ENCODE results near the gene NCKAP5L. TPM values are rescaled to one million over a fixed set of nuclear protein-coding genes. Genes with fewer than 3 reads are reported as not detected.

The NCKAP5L gene
- total and polyA plus RNA-seq, 2 of the 8 experiments (the other 6 are each of a cell fraction or from before 2014, with no cell fraction given), result 9.4 to 27.9 TPM

DNA sequence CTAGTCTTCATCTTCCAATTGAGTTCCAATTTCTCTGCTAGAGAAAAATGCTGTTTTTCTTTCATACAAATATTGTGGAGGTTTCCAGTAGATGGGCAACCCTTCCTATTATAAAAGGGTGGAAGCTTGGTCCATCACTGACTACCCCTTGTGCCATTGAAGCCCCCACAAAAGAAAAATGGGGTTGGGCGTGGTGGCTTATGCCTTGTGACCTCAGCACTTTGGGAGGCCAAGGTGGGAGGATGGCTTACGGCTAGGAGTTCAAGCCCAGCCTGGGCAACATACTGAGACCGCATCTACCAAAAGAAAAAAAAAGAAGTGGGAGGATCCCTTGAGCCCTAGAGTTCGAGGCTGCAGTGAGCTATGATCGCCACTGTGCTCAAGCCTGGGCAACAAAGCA, 22.8 kb downstream of the NCKAP5L start:
- H3K4me3 ChIP-seq (ENCODE audit: extremely low read depth in 1 of 4, insufficient read depth in 2 of 4, low read depth in 3 of 4, low read length in 4 of 4), result no peak overlapping the region
- no peak overlapping the region for H2BK5ac ChIP-seq (ENCODE audit: low read depth, low read length)
- H3K4me1 ChIP-seq (replicated peaks in 1 of 4; ENCODE audit: control insufficient read depth in 3 of 4, insufficient read depth in 4 of 4, low read length in 3 of 4), result peaks cover 12 to 22% (median 18%) of the 10 kb centered on the region in 4 experiments
- no peak overlapping the region for H3K4ac ChIP-seq (replicated peaks; ENCODE audit: insufficient read length, low read depth, low read length)
- H3K79me2 ChIP-seq (ENCODE audit: control insufficient read depth in 1 of 2, insufficient read depth in 2 of 2, low read length in 2 of 2), result peaks cover 0 to 15% of the 10 kb centered on the region in 2 experiments; a peak in 1 of 4 replicates
- no peak overlapping the region for H2AK5ac ChIP-seq (ENCODE audit: low read depth, low read length)
- peaks cover 0 to 34% (median 8%) of the 10 kb centered on the region in 4 experiments; a peak in 6 of 8 replicates for H3K36me3 ChIP-seq (ENCODE audit: control insufficient read depth in 2 of 4, insufficient read depth in 4 of 4, low read length in 3 of 4)
- H3K14ac ChIP-seq (ENCODE audit: insufficient read length), result no peak overlapping the region
- CTCF ChIA-PET (ENCODE audit: partially characterized antibody), result interaction anchor here (0.7 to 3.5 kb wide), 7 partner anchors 10 to 41 kb away, joined by 3 to 27 read pairs (median 4); no protein-coding TSS in a partner anchor
- no peak overlapping the region for H2BK120ac ChIP-seq (replicated peaks; ENCODE audit: low read depth, low read length)
- H3K9ac ChIP-seq (replicated peaks in 1 of 4; ENCODE audit: extremely low read depth in 1 of 4, low read depth in 3 of 4, low read length in 3 of 4), result no peak overlapping the region
- no peak overlapping the region for H3K23ac ChIP-seq (ENCODE audit: insufficient read length)
- H2AFZ ChIP-seq (ENCODE audit: low read length), result no peak overlapping the region
- H2BK20ac ChIP-seq (ENCODE audit: low read length), result no peak overlapping the region
- no peaks in the 10 kb centered on the region for H3K9me3 ChIP-seq (ENCODE audit: insufficient read depth in 2 of 2, low read depth in 1 of 2, low read length in 1 of 2)
- H2BK12ac ChIP-seq (ENCODE audit: low read depth, low read length), result no peak overlapping the region
- no peaks in the 10 kb centered on the region; the same call in 1 of the 2 replicates for H3K23me2 ChIP-seq (ENCODE audit: low read depth, low read length)
- H4K8ac ChIP-seq (ENCODE audit: extremely low read depth, insufficient read depth, low read length), result no peak overlapping the region
- no peak for DNase-seq (ENCODE audit: low read depth in 1 of 2, low spot score in 2 of 2)
- H4K20me1 ChIP-seq (replicated peaks in 1 of 2; ENCODE audit: control insufficient read depth in 1 of 2, insufficient read depth in 2 of 2, low read length in 2 of 2), result peaks cover 4 to 10% of the 10 kb centered on the region in 2 experiments
- H2BK15ac ChIP-seq (ENCODE audit: low read length), result no peak overlapping the region
- H4K91ac ChIP-seq (replicated peaks; ENCODE audit: insufficient read length, low read length), result no peak overlapping the region
- peaks cover 5% of the 10 kb centered on the region; the same call in 1 of the 2 replicates for H3K79me1 ChIP-seq (ENCODE audit: low read depth, low read length)
- H3K18ac ChIP-seq (ENCODE audit: extremely low read depth, low read length), result no peak overlapping the region
- H3K27me3 ChIP-seq (replicated peaks in 1 of 4; ENCODE audit: control insufficient read depth in 3 of 4, extremely low read depth in 1 of 4, insufficient read depth in 3 of 4, low read length in 3 of 4), result no peaks in the 10 kb centered on the region
- POLR2A ChIA-PET (ENCODE audit: partially characterized antibody), result interaction anchor here (0.9 to 1.6 kb wide), 5 partner anchors 9 to 64 kb away, joined by 3 to 7 read pairs (median 4); partner anchors contain the start of gene TMBIM6
- no peak overlapping the region for H3K27ac ChIP-seq (ENCODE audit: low read depth, low read length)
- no peak overlapping the region for H4K5ac ChIP-seq (ENCODE audit: insufficient read length, low read depth, low read length)
- FAIRE-seq, result no peak
- no peak overlapping the region for H3K56ac ChIP-seq (replicated peaks; ENCODE audit: insufficient read length, low read depth, low read length)
- 90% methylated on average over 5 of the region's 5 CpGs; no CpG with 5 or more reads in 1 of the 2 experiments for WGBS, 2 experiments (ENCODE audit: extremely low coverage in 1 of 2, insufficient coverage in 1 of 2, insufficient read length in 1 of 2, insufficient replicate concordance in 2 of 2, low coverage in 1 of 2, low lambda C conversion rate in 2 of 2, missing lambda C conversion rate in 1 of 2)
- H3K4me2 ChIP-seq (ENCODE audit: insufficient read depth in 1 of 2, low read depth in 2 of 2, low read length in 2 of 2), result no peak overlapping the region
- TF ChIP-seq POLR2AphosphoS5 (IDR thresholded peaks at IDR 0.05; ENCODE audit: low read depth, low read length), result no peak
- no peak for TF ChIP-seq NANOG (IDR thresholded peaks at IDR 0.05; ENCODE audit: insufficient read depth, low read depth, low read length, poor library complexity, severe bottlenecking)
- TF ChIP-seq TBP (IDR thresholded peaks at IDR 0.05; ENCODE audit: low read depth, low read length), result no peak
- TF ChIP-seq POLR2A (IDR thresholded peaks at IDR 0.05; ENCODE audit: control extremely low read depth in 1 of 2, low read depth in 2 of 2, low read length in 2 of 2), result no peak
- TF ChIP-seq SP4 (IDR thresholded peaks at IDR 0.05; ENCODE audit: low read length), result no peak
- no peak for TF ChIP-seq EZH2 (IDR thresholded peaks at IDR 0.05; ENCODE audit: low read depth, low read length, severe bottlenecking)
- no peak for TF ChIP-seq BCL11A (IDR thresholded peaks at IDR 0.05; ENCODE audit: low read depth in 2 of 2, low read length in 2 of 2)
- TF ChIP-seq CTBP2 (IDR thresholded peaks at IDR 0.05; ENCODE audit: borderline replicate concordance, insufficient read depth, insufficient read length, low read length), result no peak
- no peak for TF ChIP-seq GTF2F1 (IDR thresholded peaks at IDR 0.05; ENCODE audit: borderline replicate concordance, low read depth, low read length)
- no peak for TF ChIP-seq EGR1 (IDR thresholded peaks at IDR 0.05; ENCODE audit: borderline replicate concordance, low read depth, low read length)
- TF ChIP-seq CREB1 (IDR thresholded peaks at IDR 0.05), result no peak
- no peak for TF ChIP-seq POU5F1 (IDR thresholded peaks at IDR 0.05; ENCODE audit: low read depth, low read length)
- no peak for TF ChIP-seq ASH2L (IDR thresholded peaks at IDR 0.05; ENCODE audit: low read length)
- no peak for TF ChIP-seq RNF2 (IDR thresholded peaks at IDR 0.05; ENCODE audit: borderline replicate concordance, low read depth, low read length, missing control alignments, poor library complexity, severe bottlenecking)
- TF ChIP-seq TEAD4 (IDR thresholded peaks at IDR 0.05; ENCODE audit: low read depth, low read length), result no peak

All from H1 (cell line).